SK-N-SH treated with all-trans-retinoic acid at 6 μM for 48 hours (cell line): Measurements from ENCODE around the gene PLPP3.

Source experiments
- ATAC-seq: fragments of 200-7000 bp; cut with Tn5 transposase; 3 replicates; pipeline ENCODE4 v1.9.1; 2020; ENCODE audit warnings: mild to moderate bottlenecking, moderate library complexity
- ARNTL ChIP-seq: fragments of 450-650 bp; formaldehyde crosslinking; IDR thresholded peaks from 2 replicates; pipeline ENCODE4 v1.5.0; 2020; ENCODE audit warnings: low read depth, mild to moderate bottlenecking, moderate library complexity, borderline replicate concordance
- BACH2 ChIP-seq: fragments of 250-450 bp; sonication (Bioruptor Pico); IDR thresholded peaks from 2 replicates; pipeline ENCODE4 v1.9.0; 2021; ENCODE audit warnings: mild to moderate bottlenecking, borderline replicate concordance
- CREB5 ChIP-seq: fragments of 250-450 bp; sonication (Bioruptor Pico); IDR thresholded peaks from 2 replicates; pipeline ENCODE4 v1.5.1; 2020; ENCODE audit warnings: low read depth, mild to moderate bottlenecking, moderate library complexity
- CSDC2 ChIP-seq: fragments of 250-450 bp; sonication (Bioruptor Pico); IDR thresholded peaks from 2 replicates; pipeline ENCODE4 v1.5.0; 2020; ENCODE audit warnings: mild to moderate bottlenecking, moderate library complexity
- ESRRG ChIP-seq: fragments of 250-450 bp; sonication (Bioruptor Pico); IDR thresholded peaks from 2 replicates; pipeline ENCODE4 v1.6.1; 2021; ENCODE audit warnings: mild to moderate bottlenecking
- GLIS3 ChIP-seq: fragments of 250-450 bp; sonication (Bioruptor Pico); IDR thresholded peaks from 2 replicates; pipeline ENCODE4 v1.5.0; 2020; ENCODE audit warnings: mild to moderate bottlenecking, moderate library complexity
- PPARA ChIP-seq: fragments of 250-450 bp; sonication (Bioruptor Pico); IDR thresholded peaks from 2 replicates; pipeline ENCODE4 v1.5.0; 2020; ENCODE audit warnings: mild to moderate bottlenecking, borderline replicate concordance
- RARB ChIP-seq: fragments of 250-450 bp; sonication (Bioruptor Pico); IDR thresholded peaks from 2 replicates; pipeline ENCODE4 v1.8.0; 2021; ENCODE audit warnings: mild to moderate bottlenecking, moderate library complexity
- SNAI2 ChIP-seq: fragments of 250-450 bp; sonication (Bioruptor Pico); IDR thresholded peaks from 2 replicates; pipeline ENCODE4 v1.5.0; 2020; ENCODE audit warnings: mild to moderate bottlenecking, moderate library complexity
- TCF4 ChIP-seq: fragments of 250-450 bp; sonication (Bioruptor Pico); IDR thresholded peaks from 2 replicates; pipeline ENCODE4 v1.8.0; 2021; ENCODE audit warnings: mild to moderate bottlenecking, moderate library complexity, borderline replicate concordance
- TOX ChIP-seq: fragments of 250-450 bp; sonication (Bioruptor Pico); IDR thresholded peaks from 2 replicates; pipeline ENCODE4 v1.8.0; 2021; ENCODE audit warnings: mild to moderate bottlenecking, moderate library complexity, borderline replicate concordance
- ZC3H10 ChIP-seq: fragments of 250-450 bp; sonication (Bioruptor Pico); IDR thresholded peaks from 2 replicates; pipeline ENCODE4 v1.5.1; 2021; ENCODE audit warnings: mild to moderate bottlenecking, moderate library complexity
- ZFP3 ChIP-seq: fragments of 250-450 bp; sonication (Bioruptor Pico); IDR thresholded peaks from 2 replicates; pipeline ENCODE4 v1.5.0; 2020; ENCODE audit warnings: mild to moderate bottlenecking, moderate library complexity
- ZFP30 ChIP-seq: fragments of 450-650 bp; formaldehyde crosslinking; IDR thresholded peaks from 2 replicates; pipeline ENCODE4 v1.5.0; 2022; ENCODE audit warnings: mild to moderate bottlenecking, moderate library complexity
- ZNF565 ChIP-seq: fragments of 450-650 bp; formaldehyde crosslinking; conservative IDR thresholded peaks from 2 replicates; pipeline ENCODE4 v1.5.0; 2020; ENCODE audit warnings: low read depth, mild to moderate bottlenecking, moderate library complexity
- ZNF8 ChIP-seq: fragments of 450-650 bp; formaldehyde crosslinking; IDR thresholded peaks from 2 replicates; pipeline ENCODE4 v1.5.0; 2020; ENCODE audit warnings: mild to moderate bottlenecking, moderate library complexity
- TF ChIP-seq, protein P1 (sequence below): fragments of 250-450 bp; sonication (Bioruptor Pico); IDR thresholded peaks from 2 replicates; pipeline ENCODE4 v1.5.1; 2021; ENCODE audit warnings: mild to moderate bottlenecking, moderate library complexity
- TF ChIP-seq, protein P2 (sequence below): fragments of 250-450 bp; sonication (Bioruptor Pico); IDR thresholded peaks from 2 replicates; pipeline ENCODE4 v1.8.0; 2020; ENCODE audit warnings: mild to moderate bottlenecking, moderate library complexity, borderline replicate concordance
- TF ChIP-seq, protein P3 (sequence below): fragments of 250-450 bp; sonication (Bioruptor Pico); IDR thresholded peaks from 2 replicates; pipeline ENCODE4 v1.8.0; 2021; ENCODE audit warnings: low read depth, mild to moderate bottlenecking, moderate library complexity, borderline replicate concordance
- TF ChIP-seq, protein P4 (sequence below): fragments of 250-450 bp; sonication (Bioruptor Pico); IDR thresholded peaks from 2 replicates; pipeline ENCODE4 v1.5.0; 2020; ENCODE audit warnings: mild to moderate bottlenecking, moderate library complexity

The PLPP3 gene

GRCh38 chr1:56561227-56562019, 17.9 kb downstream of the PLPP3 start:
- no peak for ATAC-seq
- no peak for TF ChIP-seq TOX (CRISPR knock-in tag)
- TF ChIP-seq, protein P1, sequence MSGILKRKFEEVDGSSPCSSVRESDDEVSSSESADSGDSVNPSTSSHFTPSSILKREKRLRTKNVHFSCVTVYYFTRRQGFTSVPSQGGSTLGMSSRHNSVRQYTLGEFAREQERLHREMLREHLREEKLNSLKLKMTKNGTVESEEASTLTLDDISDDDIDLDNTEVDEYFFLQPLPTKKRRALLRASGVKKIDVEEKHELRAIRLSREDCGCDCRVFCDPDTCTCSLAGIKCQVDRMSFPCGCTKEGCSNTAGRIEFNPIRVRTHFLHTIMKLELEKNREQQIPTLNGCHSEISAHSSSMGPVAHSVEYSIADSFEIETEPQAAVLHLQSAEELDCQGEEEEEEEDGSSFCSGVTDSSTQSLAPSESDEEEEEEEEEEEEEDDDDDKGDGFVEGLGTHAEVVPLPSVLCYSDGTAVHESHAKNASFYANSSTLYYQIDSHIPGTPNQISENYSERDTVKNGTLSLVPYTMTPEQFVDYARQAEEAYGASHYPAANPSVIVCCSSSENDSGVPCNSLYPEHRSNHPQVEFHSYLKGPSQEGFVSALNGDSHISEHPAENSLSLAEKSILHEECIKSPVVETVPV (CRISPR knock-in tag), result no peak
- TF ChIP-seq ARNTL (CRISPR knock-in tag), result no peak
- TF ChIP-seq, protein P2, sequence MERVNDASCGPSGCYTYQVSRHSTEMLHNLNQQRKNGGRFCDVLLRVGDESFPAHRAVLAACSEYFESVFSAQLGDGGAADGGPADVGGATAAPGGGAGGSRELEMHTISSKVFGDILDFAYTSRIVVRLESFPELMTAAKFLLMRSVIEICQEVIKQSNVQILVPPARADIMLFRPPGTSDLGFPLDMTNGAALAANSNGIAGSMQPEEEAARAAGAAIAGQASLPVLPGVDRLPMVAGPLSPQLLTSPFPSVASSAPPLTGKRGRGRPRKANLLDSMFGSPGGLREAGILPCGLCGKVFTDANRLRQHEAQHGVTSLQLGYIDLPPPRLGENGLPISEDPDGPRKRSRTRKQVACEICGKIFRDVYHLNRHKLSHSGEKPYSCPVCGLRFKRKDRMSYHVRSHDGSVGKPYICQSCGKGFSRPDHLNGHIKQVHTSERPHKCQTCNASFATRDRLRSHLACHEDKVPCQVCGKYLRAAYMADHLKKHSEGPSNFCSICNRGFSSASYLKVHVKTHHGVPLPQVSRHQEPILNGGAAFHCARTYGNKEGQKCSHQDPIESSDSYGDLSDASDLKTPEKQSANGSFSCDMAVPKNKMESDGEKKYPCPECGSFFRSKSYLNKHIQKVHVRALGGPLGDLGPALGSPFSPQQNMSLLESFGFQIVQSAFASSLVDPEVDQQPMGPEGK (CRISPR knock-in tag), result no peak
- TF ChIP-seq TCF4, result no peak
- TF ChIP-seq ZNF565 (CRISPR knock-in tag), result no peak
- no peak for TF ChIP-seq CSDC2 (CRISPR knock-in tag)
- no peak for TF ChIP-seq ZFP30 (CRISPR knock-in tag)

GRCh38 chr1:56557746-56558145, 21.6 kb downstream of the PLPP3 start:
- no peak for TF ChIP-seq PPARA (CRISPR knock-in tag)
- no peak for TF ChIP-seq SNAI2 (CRISPR knock-in tag)
- TF ChIP-seq ARNTL (CRISPR knock-in tag), result no peak
- TF ChIP-seq BACH2, result no peak
- TF ChIP-seq, protein P1 (CRISPR knock-in tag), result no peak
- no peak for TF ChIP-seq TCF4
- TF ChIP-seq ZC3H10 (CRISPR knock-in tag), result no peak
- TF ChIP-seq ESRRG (CRISPR knock-in tag), result no peak
- TF ChIP-seq GLIS3, result no peak
- no peak for TF ChIP-seq CREB5
- TF ChIP-seq ZNF8, result no peak
- no peak for TF ChIP-seq TOX (CRISPR knock-in tag)
- no peak for ATAC-seq

GRCh38 chr1:56555448-56555847, 23.9 kb downstream of the PLPP3 start:
- no peak for TF ChIP-seq ZFP30 (CRISPR knock-in tag)
- TF ChIP-seq, protein P3, sequence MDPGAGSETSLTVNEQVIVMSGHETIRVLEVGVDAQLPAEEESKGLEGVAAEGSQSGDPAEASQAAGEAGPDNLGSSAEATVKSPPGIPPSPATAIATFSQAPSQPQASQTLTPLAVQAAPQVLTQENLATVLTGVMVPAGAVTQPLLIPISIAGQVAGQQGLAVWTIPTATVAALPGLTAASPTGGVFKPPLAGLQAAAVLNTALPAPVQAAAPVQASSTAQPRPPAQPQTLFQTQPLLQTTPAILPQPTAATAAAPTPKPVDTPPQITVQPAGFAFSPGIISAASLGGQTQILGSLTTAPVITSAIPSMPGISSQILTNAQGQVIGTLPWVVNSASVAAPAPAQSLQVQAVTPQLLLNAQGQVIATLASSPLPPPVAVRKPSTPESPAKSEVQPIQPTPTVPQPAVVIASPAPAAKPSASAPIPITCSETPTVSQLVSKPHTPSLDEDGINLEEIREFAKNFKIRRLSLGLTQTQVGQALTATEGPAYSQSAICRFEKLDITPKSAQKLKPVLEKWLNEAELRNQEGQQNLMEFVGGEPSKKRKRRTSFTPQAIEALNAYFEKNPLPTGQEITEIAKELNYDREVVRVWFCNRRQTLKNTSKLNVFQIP (CRISPR knock-in tag), result no peak
- TF ChIP-seq CSDC2 (CRISPR knock-in tag), result no peak
- no peak for TF ChIP-seq ZNF8
- no peak for ATAC-seq

GRCh38 chr1:56553046-56553445, 26.3 kb downstream of the PLPP3 start:
- ATAC-seq, result no peak
- no peak for TF ChIP-seq ZFP30 (CRISPR knock-in tag)
- no peak for TF ChIP-seq ZC3H10 (CRISPR knock-in tag)
- TF ChIP-seq ZFP3 (CRISPR knock-in tag), result no peak
- TF ChIP-seq TOX (CRISPR knock-in tag), result no peak
- TF ChIP-seq CREB5, result no peak
- no peak for TF ChIP-seq TCF4
- no peak for TF ChIP-seq PPARA (CRISPR knock-in tag)
- TF ChIP-seq, protein P4, sequence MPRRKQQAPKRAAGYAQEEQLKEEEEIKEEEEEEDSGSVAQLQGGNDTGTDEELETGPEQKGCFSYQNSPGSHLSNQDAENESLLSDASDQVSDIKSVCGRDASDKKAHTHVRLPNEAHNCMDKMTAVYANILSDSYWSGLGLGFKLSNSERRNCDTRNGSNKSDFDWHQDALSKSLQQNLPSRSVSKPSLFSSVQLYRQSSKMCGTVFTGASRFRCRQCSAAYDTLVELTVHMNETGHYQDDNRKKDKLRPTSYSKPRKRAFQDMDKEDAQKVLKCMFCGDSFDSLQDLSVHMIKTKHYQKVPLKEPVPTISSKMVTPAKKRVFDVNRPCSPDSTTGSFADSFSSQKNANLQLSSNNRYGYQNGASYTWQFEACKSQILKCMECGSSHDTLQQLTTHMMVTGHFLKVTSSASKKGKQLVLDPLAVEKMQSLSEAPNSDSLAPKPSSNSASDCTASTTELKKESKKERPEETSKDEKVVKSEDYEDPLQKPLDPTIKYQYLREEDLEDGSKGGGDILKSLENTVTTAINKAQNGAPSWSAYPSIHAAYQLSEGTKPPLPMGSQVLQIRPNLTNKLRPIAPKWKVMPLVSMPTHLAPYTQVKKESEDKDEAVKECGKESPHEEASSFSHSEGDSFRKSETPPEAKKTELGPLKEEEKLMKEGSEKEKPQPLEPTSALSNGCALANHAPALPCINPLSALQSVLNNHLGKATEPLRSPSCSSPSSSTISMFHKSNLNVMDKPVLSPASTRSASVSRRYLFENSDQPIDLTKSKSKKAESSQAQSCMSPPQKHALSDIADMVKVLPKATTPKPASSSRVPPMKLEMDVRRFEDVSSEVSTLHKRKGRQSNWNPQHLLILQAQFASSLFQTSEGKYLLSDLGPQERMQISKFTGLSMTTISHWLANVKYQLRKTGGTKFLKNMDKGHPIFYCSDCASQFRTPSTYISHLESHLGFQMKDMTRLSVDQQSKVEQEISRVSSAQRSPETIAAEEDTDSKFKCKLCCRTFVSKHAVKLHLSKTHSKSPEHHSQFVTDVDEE (CRISPR knock-in tag), result no peak
- no peak for TF ChIP-seq RARB
- TF ChIP-seq ZNF8, result no peak
- TF ChIP-seq ESRRG (CRISPR knock-in tag), result no peak
- TF ChIP-seq, protein P3 (CRISPR knock-in tag), result no peak
